Activated T-cell treated with anti-CD3 and anti-CD28 coated beads, Interleukin-2, amount 50 U/mL, for 1 hour (primary cell): ENCODE measurements around the gene KLHL28.
"Not testable (repeated sequence)": the region's sequence is repeated elsewhere in the genome, so short reads cannot be mapped to it uniquely, and the experiment has no call there.

Experiments used
- DNase-seq: peaks from one replicate; pipeline ENCODE4 v3.0.0-alpha.2; 2020

KLHL28 gene

GRCh38 chr14:44896275-44897040 is 65.3 kb downstream of the KLHL28 start:
- no peak for DNase-seq

DNA sequence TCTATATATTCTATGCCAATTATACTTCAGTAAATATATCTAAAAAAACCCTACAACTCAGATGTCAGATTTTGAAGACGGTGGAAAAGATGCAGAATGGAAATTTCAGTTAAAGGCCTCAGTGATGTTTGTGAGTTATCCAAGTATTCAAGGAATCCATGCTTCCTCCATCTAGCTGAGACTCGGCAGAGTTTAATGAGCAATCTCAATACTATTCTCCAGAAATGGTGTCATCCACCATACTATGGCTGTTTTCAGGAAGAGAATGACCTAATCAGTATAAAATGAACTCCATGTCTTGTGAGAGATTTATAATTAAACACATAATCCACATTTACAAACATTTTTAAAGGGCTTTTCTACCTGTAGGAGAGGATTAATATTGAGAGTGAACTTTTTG is 66.0 kb downstream of the KLHL28 start:
- DNase-seq = no peak

DNA sequence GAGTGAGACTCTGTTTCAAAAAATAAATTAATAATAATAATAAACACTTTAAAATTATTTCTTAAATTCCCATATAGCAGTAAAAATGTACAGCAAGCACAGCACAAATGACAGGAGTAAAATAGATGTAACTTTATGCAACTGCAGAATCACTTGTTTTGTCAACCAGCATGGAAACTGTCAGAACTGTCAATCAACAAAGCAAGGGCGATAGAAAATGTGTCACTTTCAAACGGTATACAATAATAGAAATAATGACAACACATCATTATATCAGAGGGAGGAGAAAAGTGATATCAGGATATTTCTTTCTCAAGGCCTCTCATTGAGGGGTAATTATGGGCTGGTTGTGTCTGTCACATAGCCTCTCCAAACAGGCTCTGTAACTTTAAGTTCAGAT is 68.2 kb downstream of the KLHL28 start:
- no peak for DNase-seq

GRCh38 chr14:44891726-44892372 is 69.9 kb downstream of the KLHL28 start:
- DNase-seq = not testable (repeated sequence)

DNA sequence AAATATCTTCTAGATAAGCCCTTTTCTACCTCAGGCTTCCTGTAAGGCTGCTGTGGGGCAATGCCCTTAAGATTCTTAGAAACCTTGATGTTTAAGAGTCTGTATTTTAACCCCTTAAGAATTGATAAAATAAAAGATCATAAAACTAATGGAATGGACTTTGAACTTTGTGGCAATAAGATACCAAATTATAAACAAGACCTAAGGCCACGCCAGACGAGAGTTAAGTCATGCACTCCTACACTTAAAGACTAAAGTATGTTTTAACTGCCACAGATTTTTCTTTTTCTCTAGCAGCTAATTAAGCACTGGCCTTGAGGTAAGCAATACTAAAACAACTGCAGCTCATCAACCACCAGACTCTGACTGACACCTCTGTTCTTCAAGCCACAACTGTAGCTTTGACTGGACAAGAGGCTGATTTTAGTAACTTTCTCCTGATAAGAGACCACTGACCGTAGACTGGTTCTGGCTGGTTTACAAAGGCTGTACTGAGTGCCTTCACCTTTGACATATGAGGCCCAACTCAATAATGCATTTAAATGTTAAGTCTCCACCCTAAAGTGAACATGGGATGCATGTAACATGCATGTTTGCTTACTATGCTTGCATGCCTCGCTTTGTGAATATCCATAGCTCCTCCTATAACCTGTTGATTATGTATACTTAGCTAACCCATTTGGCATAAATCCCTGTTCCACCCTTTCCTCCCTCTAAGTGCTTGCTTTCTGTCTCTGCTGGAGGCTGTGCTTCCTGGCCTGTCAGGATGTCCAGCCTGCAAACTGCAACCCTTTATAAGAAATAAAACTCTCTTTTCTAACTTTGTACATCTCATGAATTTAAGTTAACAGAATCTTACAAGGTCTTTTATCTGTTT is 71.9 kb downstream of the KLHL28 start:
- no peak for DNase-seq

DNA sequence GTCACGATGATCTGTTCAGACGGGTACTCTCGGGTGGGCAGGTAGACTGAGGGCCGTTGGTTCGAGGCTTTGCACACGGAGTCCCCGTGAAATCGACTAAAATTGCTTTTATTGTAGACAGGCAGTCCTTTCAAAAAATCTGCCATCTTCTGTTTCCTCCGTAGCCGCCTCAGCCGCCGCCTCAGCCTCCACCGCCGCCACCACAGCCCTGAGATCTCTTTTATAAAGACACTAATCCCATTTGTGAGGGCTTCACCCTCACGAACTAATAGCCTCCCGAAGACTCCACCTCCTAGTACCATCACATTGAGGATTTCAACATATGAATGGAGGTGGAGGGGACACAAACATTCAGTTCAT is 74.2 kb downstream of the KLHL28 start:
- no peak for DNase-seq

DNA sequence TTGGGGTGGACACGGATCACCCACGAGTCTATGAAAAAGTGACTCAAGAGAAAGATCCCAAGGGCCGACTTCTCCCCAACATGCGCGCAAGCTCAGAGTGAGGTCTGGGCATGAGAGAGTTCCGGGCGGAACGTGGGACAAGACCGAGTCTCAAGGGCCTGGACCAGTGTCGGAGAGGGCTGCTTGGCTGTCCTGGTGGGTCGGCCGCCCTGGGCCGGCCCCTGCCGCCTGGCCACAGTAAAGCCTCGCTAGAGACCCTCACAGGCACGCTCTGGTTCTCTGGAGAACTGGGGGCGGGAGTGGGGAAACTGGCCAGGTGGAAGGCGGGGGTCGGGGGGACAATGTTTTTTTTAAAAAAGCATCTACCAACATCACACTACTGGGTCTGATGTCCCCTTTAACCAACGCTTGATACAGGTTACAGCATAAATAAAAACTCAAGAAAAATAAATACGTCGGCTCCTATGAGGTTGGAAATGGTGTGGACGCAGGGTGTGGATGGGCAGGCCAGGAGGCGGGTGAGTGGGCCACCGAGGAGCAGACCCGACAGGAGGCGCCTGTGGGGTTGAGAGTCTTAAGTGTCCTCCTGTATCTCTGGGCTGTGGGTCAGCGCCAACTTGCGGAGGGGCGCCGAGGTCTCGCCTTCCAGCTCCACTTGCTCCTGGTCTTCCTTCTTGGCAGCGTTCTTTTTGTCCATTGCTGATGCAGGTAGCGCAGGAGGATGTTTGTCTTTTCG is 74.7 kb downstream of the KLHL28 start:
- DNase-seq = no peak

DNA sequence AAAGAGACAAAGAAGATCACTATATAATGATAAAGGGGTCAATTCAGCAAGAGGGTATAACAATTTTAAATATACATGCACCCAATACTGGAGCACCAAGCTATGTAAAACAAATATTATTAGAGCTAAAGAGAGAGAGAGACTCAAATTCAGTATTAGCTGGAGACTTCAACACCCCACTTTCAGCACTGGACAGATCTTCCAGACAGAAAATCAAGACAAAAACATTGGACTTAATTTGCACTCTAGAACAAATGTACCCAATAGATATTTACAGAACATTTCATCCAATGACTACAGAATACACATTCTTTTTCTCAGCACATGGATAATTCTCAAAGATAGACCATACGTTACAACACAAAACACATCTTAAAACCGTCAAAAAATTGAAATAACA is 81.0 kb downstream of the KLHL28 start:
- DNase-seq = no peak
